Left forelimb (tissue), 1 donor: ENCODE measurements around the gene MSX2.
A peak's percentile ranks its signal among the peaks of the same experiment; 100 is the strongest.

ENCODE experiments used
- DNase-seq: peaks from one replicate; pipeline ENCODE4 v3.0.0-alpha.2; 2018; ENCODE audit warnings: low spot score

MSX2 gene

GRCh38 chr5:174724484-174725260 lies at the start of gene MSX2:
TSS of gene MSX2 (plus strand) at chr5:174724582. CDS start at chr5:174724660, 78 bp downstream.
- DNase-seq, result peak; percentile 88

DNA sequence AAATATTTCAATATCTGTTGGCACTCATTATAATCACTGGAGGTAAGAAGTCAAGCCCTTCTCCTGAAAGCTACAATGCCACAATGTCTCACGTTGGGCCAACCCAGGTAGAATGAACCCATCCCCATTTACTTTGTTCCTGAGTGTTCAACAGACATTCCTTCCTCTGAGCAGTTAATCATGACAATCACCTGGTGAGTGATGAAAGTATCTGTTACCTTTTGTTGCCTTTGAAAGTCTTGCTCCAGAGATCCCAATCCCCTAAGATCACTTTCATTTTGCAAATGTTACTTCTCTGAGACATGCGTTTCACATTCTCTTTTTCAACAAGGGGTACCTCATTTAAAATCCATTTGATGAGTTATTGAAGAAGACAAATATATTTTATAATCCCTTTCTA lies 49.3 kb upstream of the MSX2 start:
- no peak for DNase-seq

GRCh38 chr5:174675916-174676315 lies 48.5 kb upstream of the MSX2 start:
- no peak for DNase-seq

DNA sequence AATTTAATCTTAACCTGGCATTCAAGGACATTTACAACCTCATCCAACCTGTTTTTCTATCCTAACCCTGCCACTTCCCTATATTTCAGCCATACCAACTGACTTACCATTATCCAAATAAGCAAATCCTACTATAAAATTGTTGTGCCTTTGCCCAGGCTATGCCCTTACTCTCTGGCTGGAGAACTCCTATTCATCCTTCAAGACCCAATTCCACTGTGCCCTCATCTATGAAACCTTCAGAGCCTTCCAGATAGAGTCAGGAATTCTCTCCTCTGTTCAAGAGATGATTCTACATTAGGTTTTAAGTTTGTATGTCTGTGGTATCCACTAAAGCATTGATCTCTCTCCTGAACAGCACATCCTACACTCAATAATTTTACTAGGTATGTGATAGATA lies 46.3 kb upstream of the MSX2 start:
- DNase-seq, result no peak

GRCh38 chr5:174680901-174681565 lies 43.3 kb upstream of the MSX2 start:
- DNase-seq, result no peak

GRCh38 chr5:174687503-174687902 lies 36.9 kb upstream of the MSX2 start:
- DNase-seq, result no peak

GRCh38 chr5:174688441-174689354 lies 35.7 kb upstream of the MSX2 start:
- no peak for DNase-seq

DNA sequence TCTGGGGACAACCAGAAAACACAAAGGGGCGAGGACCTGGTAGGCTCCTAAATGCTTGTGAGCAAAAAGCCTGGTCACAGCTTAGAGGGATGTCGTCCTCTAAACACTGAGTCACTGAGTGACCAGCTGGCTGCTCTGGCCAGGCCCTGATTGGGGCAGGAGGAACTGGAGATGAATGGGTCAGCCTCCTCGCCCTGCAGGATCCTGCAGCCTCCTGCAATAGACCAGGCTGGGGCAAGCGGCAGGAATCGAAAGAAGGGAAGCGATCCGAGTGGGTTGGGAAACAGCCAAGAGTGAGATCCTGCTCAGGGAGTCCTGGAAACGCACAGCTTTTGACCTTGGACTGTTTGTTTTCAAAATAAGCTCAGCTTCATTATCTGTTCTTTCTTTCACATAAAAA lies 34.1 kb upstream of the MSX2 start:
- no peak for DNase-seq

DNA sequence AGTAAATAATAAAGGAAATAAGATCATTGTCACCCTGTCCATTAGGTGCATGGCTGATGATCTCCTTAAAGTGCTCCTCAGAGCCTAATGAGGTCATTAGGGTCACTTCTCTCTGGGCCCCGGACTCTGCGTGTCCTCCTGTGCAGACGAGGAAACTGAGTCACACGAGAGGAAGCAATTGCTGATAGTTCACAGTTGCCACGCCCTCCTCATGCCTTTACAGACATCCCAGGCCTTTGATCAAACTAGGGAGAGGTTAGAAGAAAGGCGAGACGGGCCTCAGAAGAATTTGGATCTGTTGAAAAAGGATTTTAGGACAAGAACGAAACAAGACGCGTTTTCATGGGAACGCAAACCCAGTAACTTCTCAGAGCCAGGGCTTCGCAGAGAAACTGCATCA lies 32.0 kb upstream of the MSX2 start:
- no peak for DNase-seq

DNA sequence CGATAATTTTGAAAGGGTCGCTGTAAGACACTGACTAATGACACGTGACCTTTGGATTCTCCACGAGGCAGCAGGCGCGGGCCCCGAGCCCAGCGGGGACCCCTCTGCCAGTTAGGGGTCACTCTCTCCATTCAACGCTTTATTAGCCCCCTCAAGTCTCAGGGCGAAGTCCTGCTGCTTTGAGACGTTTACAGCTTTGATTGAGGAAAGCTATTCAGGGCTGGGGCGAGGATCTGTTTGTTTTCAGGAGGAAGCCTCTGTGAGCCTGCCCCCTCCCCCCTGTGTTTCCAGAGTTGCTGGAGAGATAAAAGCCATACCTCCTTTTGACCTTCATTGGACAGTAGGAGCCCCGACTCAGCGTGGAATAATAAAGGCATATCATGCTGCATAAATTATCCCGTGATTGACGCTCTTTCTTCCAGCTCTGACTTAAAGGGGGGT lies 31.4 kb upstream of the MSX2 start:
- DNase-seq, result no peak

DNA sequence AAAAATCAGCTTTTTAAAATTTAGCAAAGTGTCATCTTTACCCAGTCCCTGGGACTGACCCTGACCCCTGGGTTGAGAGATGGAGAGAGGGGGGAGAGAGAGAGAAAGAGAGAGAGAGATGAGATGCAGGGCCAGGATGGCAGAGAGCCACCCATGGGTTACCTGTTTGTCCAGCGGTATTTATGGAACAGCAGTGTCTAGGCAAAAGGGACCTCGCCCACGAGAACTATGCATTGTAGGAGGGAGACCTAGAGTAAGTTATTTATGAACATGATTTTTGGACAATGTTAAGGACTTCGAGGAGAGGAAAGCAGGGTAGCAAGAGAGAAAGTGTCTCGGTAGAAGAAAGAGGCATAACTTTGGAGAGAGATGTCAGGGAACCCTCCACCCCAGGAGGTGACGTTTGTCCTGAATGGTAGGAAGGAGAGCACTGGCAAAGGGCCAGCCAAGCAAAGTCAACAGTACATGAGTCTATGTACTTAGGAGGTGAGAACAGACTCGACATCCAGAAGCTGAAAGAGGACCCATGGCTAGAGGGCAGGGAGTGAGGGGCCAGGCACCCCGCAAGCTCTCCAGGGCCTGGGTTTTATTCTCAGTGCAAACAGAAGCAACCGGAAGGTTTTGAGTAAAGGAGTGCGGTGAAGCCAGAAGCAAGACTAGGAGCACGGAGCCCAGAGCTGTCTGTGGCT lies 30.5 kb upstream of the MSX2 start:
- DNase-seq, result no peak

DNA sequence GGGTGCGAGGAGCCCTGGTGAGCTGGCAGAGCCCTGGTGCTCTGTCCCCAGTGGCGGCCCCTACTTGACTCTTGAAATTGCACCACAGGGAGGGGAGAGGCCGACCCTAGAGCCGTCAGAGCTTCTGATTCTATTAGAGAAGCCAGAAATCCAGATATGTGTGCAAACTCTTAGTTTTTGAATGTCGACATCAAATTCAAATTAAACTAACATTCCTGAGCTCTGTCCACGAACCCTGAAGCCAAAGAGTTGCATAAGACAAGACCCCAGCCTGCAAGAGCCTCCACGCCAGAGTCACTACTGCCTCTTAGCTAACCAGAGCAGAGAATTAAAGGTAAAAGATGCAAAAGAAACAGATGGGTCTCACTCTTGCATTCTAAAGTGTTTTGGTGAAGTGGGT lies 29.8 kb upstream of the MSX2 start:
- DNase-seq, result no peak

DNA sequence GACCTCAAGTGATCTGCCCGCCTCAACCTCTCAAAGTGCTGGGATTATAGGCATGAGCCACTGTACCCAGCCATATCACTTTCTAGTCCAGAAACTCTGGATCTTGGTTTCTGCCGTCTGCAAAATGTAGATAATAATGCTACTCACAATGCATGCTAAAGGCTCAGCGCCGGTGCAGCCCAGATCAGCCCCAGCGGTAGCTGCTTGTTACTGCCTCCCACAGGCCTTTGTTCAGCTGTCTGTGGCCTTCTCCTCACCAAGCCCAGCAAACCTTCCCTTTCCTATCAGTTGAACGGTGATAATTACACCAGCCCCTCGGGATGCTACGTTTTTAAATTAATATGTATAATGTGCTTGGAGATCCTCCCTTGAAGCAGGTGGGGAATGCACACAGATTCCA lies 26.2 kb upstream of the MSX2 start:
- DNase-seq, result no peak

DNA sequence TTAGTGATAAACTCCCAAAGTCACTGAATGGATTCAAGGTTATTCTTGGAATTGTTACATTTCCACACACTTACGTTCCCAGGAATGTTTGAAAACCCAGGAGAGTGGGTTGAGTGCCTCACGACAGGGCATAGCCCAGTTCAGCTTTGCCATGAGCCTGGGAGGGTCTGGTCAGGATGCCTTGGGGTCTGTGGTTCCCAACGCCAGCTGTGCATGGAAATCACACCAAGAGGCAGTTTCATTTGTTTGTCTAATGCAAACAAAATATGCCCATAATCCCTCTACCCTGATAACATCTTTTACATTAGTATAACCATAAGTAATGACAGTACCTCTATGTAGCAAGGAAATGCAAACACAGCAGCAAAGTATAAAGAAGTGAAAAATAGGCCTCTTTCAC lies 25.3 kb upstream of the MSX2 start:
- no peak for DNase-seq

GRCh38 chr5:174706997-174707572 lies 17.3 kb upstream of the MSX2 start:
- DNase-seq, result no peak

DNA sequence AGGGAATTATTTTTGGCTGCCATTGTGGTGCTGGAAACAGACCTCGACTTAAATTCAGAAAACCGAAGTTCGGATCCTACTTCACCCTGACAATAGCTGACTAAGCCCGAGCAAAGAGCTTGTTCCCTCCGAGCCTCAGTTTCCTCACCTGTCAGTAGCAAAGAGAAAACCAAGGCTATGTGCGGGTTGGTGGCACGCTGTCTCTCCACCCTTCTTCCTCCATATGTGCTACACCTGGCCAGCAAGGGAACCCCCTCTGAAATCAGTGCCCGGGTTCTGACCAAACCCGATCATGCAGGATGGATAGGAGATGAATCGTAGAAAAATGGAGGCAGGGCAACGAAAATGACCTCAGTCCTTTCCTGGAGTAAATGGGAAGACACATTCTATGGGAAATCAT lies 16.7 kb upstream of the MSX2 start:
- no peak for DNase-seq

- no peak for DNase-seq
Observed at GRCh38 chr5:174708476-174709207, 15.7 kb upstream of the MSX2 start.

DNA sequence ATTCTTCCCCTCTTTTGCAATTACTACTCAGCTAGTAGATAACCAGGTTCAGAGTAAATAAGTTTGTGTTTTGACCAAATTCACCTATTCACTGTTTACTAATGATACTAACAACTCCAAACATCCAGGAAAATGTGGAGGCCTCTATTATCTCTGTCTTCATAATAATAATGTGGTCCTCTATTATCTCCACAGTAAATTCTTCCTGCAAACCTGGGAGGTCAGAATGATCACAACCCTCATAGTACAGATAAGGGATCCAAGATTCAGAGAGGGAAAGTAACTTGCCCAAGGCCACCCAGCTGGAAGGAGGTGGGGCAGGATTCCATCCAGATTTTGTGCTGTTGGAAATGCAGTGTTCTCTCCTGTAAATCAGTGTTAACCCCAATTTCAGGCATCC lies 9.6 kb upstream of the MSX2 start:
- no peak for DNase-seq

DNA sequence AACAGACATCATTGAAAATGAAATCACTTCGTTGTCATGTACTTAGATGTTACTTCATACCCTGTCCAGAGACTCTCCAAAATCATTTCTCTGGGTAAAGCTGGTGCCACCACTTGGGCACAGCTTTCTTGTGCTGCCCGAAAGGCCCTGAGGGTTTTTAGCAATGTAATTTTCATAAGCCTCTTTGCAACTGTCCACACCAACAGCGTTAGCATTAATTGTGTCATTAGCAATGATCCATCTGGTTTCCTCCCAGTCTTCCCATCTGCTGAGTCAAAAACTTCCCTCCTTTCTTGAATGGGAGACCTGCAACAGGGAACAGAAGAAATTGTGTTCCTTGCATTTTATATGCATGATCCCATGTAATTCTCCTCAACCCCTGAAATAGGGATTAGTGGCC lies 8.6 kb upstream of the MSX2 start:
- no peak for DNase-seq

DNA sequence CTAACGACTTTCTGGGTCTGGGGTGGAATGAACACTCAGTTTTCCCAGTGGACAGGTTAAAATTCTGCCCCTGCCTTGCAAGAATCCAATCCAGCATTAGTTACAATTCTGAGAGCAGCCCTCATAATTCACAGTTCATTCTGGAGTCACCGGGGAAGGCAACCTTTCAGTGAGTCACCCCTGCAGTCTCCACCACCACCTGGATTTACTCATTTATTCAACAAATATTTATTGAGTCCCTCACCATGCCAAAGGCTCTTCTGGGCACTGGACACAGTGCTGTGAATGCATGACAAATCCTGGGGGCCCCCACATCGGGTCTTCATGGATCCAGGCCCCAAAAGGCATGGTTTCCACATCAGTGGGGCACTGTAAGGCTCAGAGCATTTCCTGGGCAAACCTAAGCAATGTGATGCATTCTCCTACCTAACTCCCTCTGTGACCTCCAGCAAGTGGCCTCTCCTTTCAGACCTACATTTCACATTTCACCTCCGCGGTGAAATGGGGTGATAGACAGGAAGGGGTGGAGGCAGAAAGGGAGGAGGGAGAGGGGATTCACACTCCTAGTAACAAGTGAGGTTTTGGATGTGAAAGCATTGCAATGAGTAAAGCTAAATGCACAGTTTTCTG lies 6.4 kb upstream of the MSX2 start:
- no peak for DNase-seq
